SJSA1 (cell line): ENCODE data around the gene RNF2. TPM values are rescaled to one million over a fixed set of nuclear protein-coding genes. Genes with fewer than 3 reads are reported as not detected.
"Not testable (repeated sequence)": the region's sequence is repeated elsewhere in the genome, so short reads cannot be mapped to it uniquely, and the experiment has no call there.

Source experiments
- DNase-seq, 2 experiments: peaks; one replicate each; pipeline ENCODE4 v3.0.0-alpha.2; 2015 to 2020; ENCODE audit warnings: low spot score in 2 of 2, low read depth in 1 of 2
- H3K27ac ChIP-seq: fragments of 250-450 bp; sonication (Bioruptor Pico); 2 replicates; pipeline ENCODE4 v1.5.1; 2020; ENCODE audit warnings: mild to moderate bottlenecking, moderate library complexity
- H3K27me3 ChIP-seq: fragments of 250-450 bp; sonication (Bioruptor Pico); replicated peaks from 2 replicates; pipeline ENCODE4 v1.5.1; 2020; ENCODE audit warnings: mild to moderate bottlenecking, moderate library complexity
- H3K36me3 ChIP-seq: fragments of 250-450 bp; sonication (Bioruptor Pico); 2 replicates; pipeline ENCODE4 v1.5.1; 2020; ENCODE audit warnings: mild to moderate bottlenecking
- H3K4me1 ChIP-seq: fragments of 250-450 bp; sonication (Bioruptor Pico); replicated peaks from 2 replicates; pipeline ENCODE4 v1.6.1; 2021; ENCODE audit warnings: mild to moderate bottlenecking
- H3K4me3 ChIP-seq: fragments of 250-450 bp; sonication (Bioruptor Pico); 2 replicates; pipeline ENCODE4 v1.5.1; 2020; ENCODE audit warnings: mild to moderate bottlenecking
- H3K9me3 ChIP-seq: fragments of 250-450 bp; sonication (Bioruptor Pico); replicated peaks from 2 replicates; pipeline ENCODE4 v1.5.1; 2020; ENCODE audit warnings: mild to moderate bottlenecking
- total RNA-seq: library from RNA; depleted of rRNA; stranded (reverse); fragments of >200 nt; shearing (Covaris generic); gene quantifications from 2 replicates; pipeline ENCODE4 v1.2.3, GENCODE V29; 2014; rRNA removed

Gene RNF2
- 8.1 and 20.9 TPM in 2 replicates for total RNA-seq

- Histone ChIP-seq H3K27me3 (no peaks in the 10 kb centered on the region), H3K27ac (peak within 1 kb of the TSS; percentile 39), H3K9me3 (0 out of 2 replicates have a peak, but pooled peaks cover 5% of the 10 kb centered on the region), H3K36me3 (peaks cover 7% of the 10 kb centered on the region; the same call in 1 of the 2 replicates), H3K4me1 (peaks cover 17% of the 10 kb centered on the region), H3K4me3 (peak within 1 kb of the TSS; percentile 81)
- DNase-seq, result peak; percentile 75 to 77
Measured at GRCh38 chr1:185044981-185045813, at the start of gene RNF2. TSS of gene RNF2 (plus strand) at chr1:185045558. CDS start at chr1:185087554, 41,996 bp downstream.

- DNase-seq, H3K4me3 ChIP-seq, H3K4me1 ChIP-seq, H3K27ac ChIP-seq, H3K27me3 ChIP-seq, H3K9me3 ChIP-seq, H3K36me3 ChIP-seq: not testable (repeated sequence)
Measured at GRCh38 chr1:184999974-185000373, 45.4 kb upstream of the RNF2 start.

DNA sequence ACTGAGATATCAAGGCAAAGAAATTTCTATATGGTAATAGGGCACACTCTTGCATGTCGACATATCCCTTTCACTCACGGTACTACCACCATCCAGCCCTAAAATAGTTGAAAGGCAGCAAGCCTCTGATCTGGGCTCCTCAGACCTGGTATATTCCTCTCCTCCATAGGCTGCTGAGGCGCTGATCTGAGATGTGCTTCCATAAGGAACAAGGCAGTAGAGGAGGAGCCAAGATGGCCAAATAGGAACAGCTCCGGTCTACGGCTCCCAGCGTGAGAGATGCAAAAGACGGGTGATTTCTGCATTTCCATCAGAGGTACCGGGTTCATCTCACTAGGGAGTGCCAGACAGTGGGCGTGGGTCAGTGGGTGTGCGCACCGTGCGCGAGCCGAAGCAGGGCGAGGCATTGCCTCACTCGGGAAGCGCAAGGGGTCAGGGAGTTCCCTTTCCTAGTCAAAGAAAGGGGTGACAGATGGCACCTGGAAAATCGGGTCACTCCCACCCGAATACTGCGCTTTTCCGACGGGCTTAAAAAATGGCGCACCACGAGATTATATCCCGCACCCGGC, 44.0 kb upstream of the RNF2 start:
- H3K9me3 ChIP-seq, H3K4me3 ChIP-seq, H3K36me3 ChIP-seq, H3K27me3 ChIP-seq, H3K4me1 ChIP-seq, H3K27ac ChIP-seq, DNase-seq: not testable (repeated sequence)

DNA sequence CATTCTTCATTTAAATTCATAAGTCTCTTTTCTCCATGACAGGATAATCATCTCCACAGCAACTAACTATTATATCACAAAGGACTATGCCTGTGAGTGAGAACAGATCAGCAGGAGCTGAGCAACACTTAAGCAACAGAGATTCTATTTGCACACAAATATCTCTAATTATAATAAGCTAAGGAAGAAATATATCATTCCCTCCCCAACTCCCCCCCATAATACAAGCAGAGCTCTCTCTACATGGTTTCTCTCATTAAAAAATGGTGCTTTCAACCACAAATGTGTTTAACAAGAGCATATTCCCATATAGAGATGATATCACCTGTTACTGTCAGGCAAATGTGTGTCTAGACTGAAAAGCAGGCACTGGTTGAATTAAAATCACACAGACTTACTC, 36.5 kb upstream of the RNF2 start:
- no peak for DNase-seq
- Histone ChIP-seq H3K4me3 (no peak overlapping the region), H3K9me3 (no peaks in the 10 kb centered on the region), H3K36me3 (no peaks in the 10 kb centered on the region), H3K4me1 (no peaks in the 10 kb centered on the region), H3K27ac (no peak overlapping the region), H3K27me3 (no peaks in the 10 kb centered on the region)

DNA sequence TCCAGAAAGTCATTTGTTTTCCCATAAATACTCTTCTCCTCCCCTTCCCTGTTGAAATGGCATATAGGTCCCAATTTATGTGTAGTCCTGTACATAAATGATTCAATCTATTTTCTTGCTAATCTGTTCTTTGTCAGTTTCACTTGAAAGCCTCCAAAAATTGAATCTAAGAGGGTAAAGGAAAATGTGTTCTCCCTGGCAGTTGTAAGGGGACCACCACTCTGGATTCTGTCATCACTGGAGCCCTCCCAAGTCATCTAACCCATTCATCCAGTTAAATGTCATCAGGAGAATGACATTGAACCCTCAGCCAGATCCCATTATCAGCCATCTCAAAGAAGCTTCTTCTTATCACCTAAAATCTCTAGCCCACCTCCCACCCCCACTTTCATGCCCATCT, 35.0 kb upstream of the RNF2 start:
- Histone ChIP-seq H3K27ac (no peak overlapping the region), H3K4me3 (no peak overlapping the region)
- DNase-seq, result no peak

DNA sequence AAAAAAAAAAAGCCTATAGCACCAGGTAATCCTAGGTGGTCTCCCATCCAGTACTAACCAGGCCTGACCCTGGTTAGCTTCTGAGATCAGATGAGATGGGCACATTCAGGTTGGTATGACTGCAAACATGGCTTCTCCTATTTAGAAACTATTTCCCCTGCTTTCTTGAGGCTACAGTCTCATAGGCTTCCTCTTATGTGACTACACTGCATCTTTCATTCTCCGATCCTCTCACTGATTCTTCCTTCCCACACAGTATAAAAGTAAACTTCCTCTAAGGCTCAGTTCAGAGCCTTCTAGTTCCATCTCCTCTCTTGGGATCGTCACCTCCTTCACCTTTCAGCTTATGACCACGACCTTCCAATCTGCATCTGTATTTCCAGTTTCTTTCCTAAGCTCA, 30.4 kb upstream of the RNF2 start:
- no peak overlapping the region for H3K4me3 ChIP-seq
- no peaks in the 10 kb centered on the region for H3K27me3 ChIP-seq
- peaks cover 10% of the 10 kb centered on the region for H3K4me1 ChIP-seq
- no peaks in the 10 kb centered on the region for H3K9me3 ChIP-seq
- no peaks in the 10 kb centered on the region for H3K36me3 ChIP-seq
- no peak overlapping the region for H3K27ac ChIP-seq
- no peak for DNase-seq

More for the DNA sequence above, 35.0 kb upstream of the RNF2 start:
- no peaks in the 10 kb centered on the region for H3K4me1 ChIP-seq
- no peaks in the 10 kb centered on the region for H3K27me3 ChIP-seq
- H3K36me3 ChIP-seq, result no peaks in the 10 kb centered on the region
- no peaks in the 10 kb centered on the region for H3K9me3 ChIP-seq

DNA sequence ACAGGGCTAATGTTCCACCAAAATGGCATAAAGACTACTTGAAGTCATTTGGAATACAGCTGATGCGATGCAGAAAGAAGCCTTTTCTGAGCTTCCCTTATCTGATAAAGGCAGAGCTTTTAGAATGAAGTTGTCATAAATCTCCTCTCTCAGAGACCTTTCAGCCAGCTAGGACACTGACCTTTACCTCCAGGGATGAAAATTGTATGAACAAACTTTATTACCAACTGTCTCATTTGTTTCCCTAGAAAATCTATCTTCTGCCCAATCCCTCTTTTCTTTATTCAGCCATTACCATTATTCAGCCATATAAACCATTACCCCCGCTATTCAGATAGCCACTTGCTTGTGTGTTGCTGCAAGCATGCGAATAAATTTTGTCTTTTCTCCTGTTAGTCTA, 29.7 kb upstream of the RNF2 start:
- Histone ChIP-seq H3K4me1 (peaks cover 10% of the 10 kb centered on the region), H3K27me3 (no peaks in the 10 kb centered on the region), H3K4me3 (no peak overlapping the region), H3K27ac (no peak overlapping the region), H3K9me3 (no peaks in the 10 kb centered on the region), H3K36me3 (no peaks in the 10 kb centered on the region)
- DNase-seq, result no peak

DNA sequence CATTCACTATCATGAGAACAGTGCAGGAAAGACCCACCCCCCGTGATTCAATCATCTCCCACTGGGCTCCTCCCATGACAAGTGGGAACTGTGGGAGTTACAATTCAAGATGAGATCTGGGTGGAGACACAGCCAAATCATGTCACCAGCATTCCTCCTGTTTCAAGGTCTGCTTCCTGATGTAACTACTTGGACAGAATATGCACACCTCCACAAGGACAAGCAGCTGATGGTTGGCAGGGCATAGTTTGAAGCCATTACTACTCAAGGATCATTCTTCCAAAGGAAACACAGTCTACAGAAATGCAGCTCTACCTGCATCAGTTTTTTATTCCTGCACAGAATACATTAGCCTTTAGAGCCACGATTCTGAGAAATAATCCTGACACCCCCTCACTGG, 28.5 kb upstream of the RNF2 start:
- no peak overlapping the region for H3K4me3 ChIP-seq
- H3K36me3 ChIP-seq, result no peaks in the 10 kb centered on the region
- H3K4me1 ChIP-seq, result peaks cover 10% of the 10 kb centered on the region
- no peaks in the 10 kb centered on the region for H3K9me3 ChIP-seq
- H3K27ac ChIP-seq, result peak overlapping the region; percentile 36; the same call in 1 of the 2 replicates
- no peak for DNase-seq
- H3K27me3 ChIP-seq, result no peaks in the 10 kb centered on the region

DNA sequence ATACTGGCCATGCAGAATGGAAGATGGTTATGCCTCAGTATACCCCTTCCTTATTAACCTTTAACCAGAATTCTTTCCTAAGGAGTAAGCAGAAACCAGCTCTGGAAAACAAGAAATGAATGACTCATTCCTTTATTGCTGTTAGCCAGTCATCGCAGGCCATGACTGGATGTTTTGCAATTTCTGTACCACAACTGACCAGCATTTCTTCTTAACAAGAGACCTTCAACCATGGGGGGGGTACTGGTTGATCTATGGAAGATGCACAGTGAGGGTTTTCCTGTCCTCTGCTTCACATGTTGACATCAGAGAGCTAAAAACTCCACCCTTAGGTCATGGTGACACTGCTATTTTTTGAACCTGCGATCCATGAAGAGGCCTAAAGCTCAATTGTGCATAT, 28.0 kb upstream of the RNF2 start:
- Histone ChIP-seq H3K27ac (peak overlapping the region; percentile 36), H3K27me3 (no peaks in the 10 kb centered on the region), H3K4me3 (no peak overlapping the region), H3K9me3 (no peaks in the 10 kb centered on the region), H3K4me1 (peaks cover 10% of the 10 kb centered on the region), H3K36me3 (no peaks in the 10 kb centered on the region)
- DNase-seq, result peak; percentile 48 to 60

DNA sequence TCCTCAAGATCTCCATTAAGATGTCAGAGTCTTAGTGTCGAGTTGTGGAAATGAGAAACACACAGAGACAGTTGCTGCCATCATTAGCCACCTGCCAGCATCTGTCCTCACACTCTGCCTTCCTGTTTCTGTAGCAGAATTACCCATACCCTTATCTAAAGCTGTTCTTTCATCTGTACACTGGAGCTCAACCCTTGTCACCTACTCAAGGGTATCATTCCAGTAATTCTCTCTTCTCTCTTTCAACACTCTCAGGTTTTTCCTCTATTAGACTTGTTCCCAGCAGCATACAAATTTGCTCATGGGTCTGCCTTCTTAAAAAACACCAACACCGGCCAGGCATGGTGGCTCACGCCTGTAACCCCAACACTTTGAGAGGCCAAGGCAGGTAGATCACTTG, 27.4 kb upstream of the RNF2 start:
- H3K9me3 ChIP-seq, result no peaks in the 10 kb centered on the region
- H3K27me3 ChIP-seq, result no peaks in the 10 kb centered on the region
- no peaks in the 10 kb centered on the region for H3K36me3 ChIP-seq
- H3K4me3 ChIP-seq, result no peak overlapping the region
- peaks cover 10% of the 10 kb centered on the region for H3K4me1 ChIP-seq
- H3K27ac ChIP-seq, result no peak overlapping the region
- no peak for DNase-seq

DNA sequence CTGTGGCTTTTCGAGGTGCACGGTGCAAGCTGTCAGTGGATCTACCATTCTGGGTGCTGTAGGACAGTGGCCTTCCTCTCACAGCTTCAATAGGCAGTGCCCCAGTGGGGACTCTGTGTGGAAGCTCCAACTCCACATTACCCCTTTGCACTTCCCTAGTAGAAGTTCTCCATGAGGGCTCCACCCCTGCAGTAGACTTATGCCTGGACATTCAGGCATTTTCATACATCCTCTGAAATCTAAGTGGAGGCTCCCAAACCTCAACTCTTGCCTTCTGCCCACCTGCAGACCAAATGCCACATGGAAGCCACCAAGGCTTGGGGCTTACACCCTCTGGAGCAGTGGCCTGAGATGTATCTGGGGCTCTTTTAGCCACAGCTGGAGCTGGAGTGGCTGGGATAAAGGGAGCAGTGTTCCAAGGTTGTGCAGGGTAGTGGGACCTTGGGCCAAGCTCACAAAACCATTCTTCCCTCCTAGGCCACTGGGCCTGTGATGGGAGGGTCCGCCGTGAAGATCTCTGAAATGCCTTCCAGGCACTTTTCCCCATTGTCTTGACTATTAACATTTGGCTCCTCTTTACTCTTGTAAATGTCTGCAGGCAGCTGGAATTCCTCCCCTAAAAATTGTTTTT, 18.0 kb upstream of the RNF2 start:
- Histone ChIP-seq H3K27me3 (no peaks in the 10 kb centered on the region), H3K36me3 (no peaks in the 10 kb centered on the region), H3K4me1 (no peaks in the 10 kb centered on the region), H3K4me3 (no peak overlapping the region), H3K27ac (no peak overlapping the region), H3K9me3 (no peaks in the 10 kb centered on the region; the same call in none of the 2 replicates)
- DNase-seq, result no peak

GRCh38 chr1:185033686-185034085, 11.7 kb upstream of the RNF2 start:
- Histone ChIP-seq H3K4me3 (no peak overlapping the region), H3K4me1 (no peaks in the 10 kb centered on the region), H3K9me3 (no peaks in the 10 kb centered on the region), H3K27ac (no peak overlapping the region), H3K36me3 (no peaks in the 10 kb centered on the region), H3K27me3 (peaks cover 3% of the 10 kb centered on the region; the same call in 1 of the 2 replicates)
- no peak for DNase-seq

- DNase-seq, result no peak
- Histone ChIP-seq H3K27me3 (peaks cover 3% of the 10 kb centered on the region; the same call in 1 of the 2 replicates), H3K36me3 (no peaks in the 10 kb centered on the region), H3K27ac (no peak overlapping the region), H3K4me1 (no peaks in the 10 kb centered on the region), H3K4me3 (no peak overlapping the region), H3K9me3 (no peaks in the 10 kb centered on the region)
Measured at GRCh38 chr1:185035258-185035657, 10.1 kb upstream of the RNF2 start.

GRCh38 chr1:185038813-185039376, 6.5 kb upstream of the RNF2 start:
- Histone ChIP-seq H3K4me3 (no peak overlapping the region), H3K4me1 (no peaks in the 10 kb centered on the region), H3K27ac (no peak overlapping the region), H3K9me3 (no peaks in the 10 kb centered on the region), H3K27me3 (peaks cover 3% of the 10 kb centered on the region; the same call in 1 of the 2 replicates), H3K36me3 (no peaks in the 10 kb centered on the region)
- DNase-seq, result no peak
